Natural killer cell (primary cell): Measurements from ENCODE around the gene CNR2. TPM values are rescaled to one million over a fixed set of nuclear protein-coding genes. Genes with fewer than 3 reads are reported as not detected.

Experiments
- ATAC-seq, 3 donors: fragments of 150-1000 bp in 2 of 3; fragments of 200-7000 bp in 1 of 3; cut with Tn5 transposase; 1 replicate in 1 of 3; 2 replicates in 2 of 3; pipeline ENCODE4 v1.10.0; 2021; ENCODE audit warnings: mild to moderate bottlenecking in 2 of 3, moderate library complexity in 2 of 3
- DNase-seq, 2 donors: peaks; one replicate each; pipeline versions ENCODE4 v3.0.0 to v3.0.0-alpha.2; 2013 to 2021; ENCODE audit warnings: mixed read lengths in 1 of 2
- H3K27ac ChIP-seq: one replicate; pipeline ENCODE4 v1.5.1; 2013; ENCODE audit warnings: mild to moderate bottlenecking, low read length
- H3K27me3 ChIP-seq: one replicate; pipeline ENCODE4 v1.6.1; 2013; ENCODE audit warnings: low read length; ENCODE audit not compliant: control insufficient read depth, insufficient read depth
- H3K36me3 ChIP-seq: one replicate; pipeline ENCODE4 v1.6.1; 2013; ENCODE audit warnings: low read length; ENCODE audit not compliant: control insufficient read depth, insufficient read depth
- H3K4me1 ChIP-seq: one replicate; pipeline ENCODE4 v1.6.1; 2013; ENCODE audit warnings: low read length; ENCODE audit not compliant: control insufficient read depth, insufficient read depth
- H3K4me3 ChIP-seq: one replicate; pipeline ENCODE4 v1.5.1; 2013; ENCODE audit warnings: low read length
- H3K9me3 ChIP-seq: one replicate; pipeline ENCODE4 v1.6.1; 2013; ENCODE audit warnings: low read length; ENCODE audit not compliant: control insufficient read depth, insufficient read depth
- H3K27ac Mint-ChIP-seq, 2 donors: one replicate each; pipeline ENCODE4 v1.8.0; 2022; ENCODE audit warnings: mild to moderate bottlenecking in 2 of 2, mixed read lengths in 2 of 2, moderate library complexity in 1 of 2
- H3K27me3 Mint-ChIP-seq, 2 donors: one replicate each; pipeline ENCODE4 v1.8.0; 2022; ENCODE audit warnings: low read depth in 2 of 2, mixed read lengths in 2 of 2
- H3K36me3 Mint-ChIP-seq: one replicate; pipeline ENCODE4 v1.8.0; 2022; ENCODE audit warnings: mixed read lengths
- H3K4me1 Mint-ChIP-seq, 2 donors: one replicate each; pipeline ENCODE4 v1.8.0; 2022; ENCODE audit warnings: mixed read lengths in 2 of 2
- H3K4me3 Mint-ChIP-seq: one replicate; pipeline ENCODE4 v1.8.0; 2022; ENCODE audit warnings: mild to moderate bottlenecking, moderate library complexity, mixed read lengths
- H3K9me3 Mint-ChIP-seq, 2 donors: one replicate each; pipeline ENCODE4 v1.8.0; 2022; ENCODE audit warnings: mixed read lengths in 2 of 2
- WGBS: methylation state at CpG from one replicate; pipeline ENCODE4 v1.1.7; 2013; ENCODE audit warnings: missing lambda C conversion rate; ENCODE audit not compliant: insufficient coverage; 5-methylcytosine and 5-hydroxymethylcytosine counted together
- intact Hi-C: fragments of 100-400 bp; cut with micrococcal nuclease; formaldehyde crosslinking; loops from one replicate; pipeline ENCODE4 v1.14.2; 2022
- total RNA-seq, 4 donors: library from RNA; stranded (reverse); fragments of 120-200 nt in 1 of 4; gene quantifications; one replicate each; pipeline versions ENCODE4 v1.2.3 to v1.2.4, GENCODE V29; 2013 to 2022
- TF ChIP-seq, protein P1 (sequence below): fragments of 200-600 bp; IDR thresholded peaks from one replicate; pipeline ENCODE4 v1.8.0; 2022; ENCODE audit warnings: antibody characterized with exemption

CNR2 gene
- total RNA-seq, 3 donors from 2014 or later (not counting 1 experiment from before 2014, with no cell fraction given): 5.3 to 12.0 (median 6.1) TPM

DNA sequence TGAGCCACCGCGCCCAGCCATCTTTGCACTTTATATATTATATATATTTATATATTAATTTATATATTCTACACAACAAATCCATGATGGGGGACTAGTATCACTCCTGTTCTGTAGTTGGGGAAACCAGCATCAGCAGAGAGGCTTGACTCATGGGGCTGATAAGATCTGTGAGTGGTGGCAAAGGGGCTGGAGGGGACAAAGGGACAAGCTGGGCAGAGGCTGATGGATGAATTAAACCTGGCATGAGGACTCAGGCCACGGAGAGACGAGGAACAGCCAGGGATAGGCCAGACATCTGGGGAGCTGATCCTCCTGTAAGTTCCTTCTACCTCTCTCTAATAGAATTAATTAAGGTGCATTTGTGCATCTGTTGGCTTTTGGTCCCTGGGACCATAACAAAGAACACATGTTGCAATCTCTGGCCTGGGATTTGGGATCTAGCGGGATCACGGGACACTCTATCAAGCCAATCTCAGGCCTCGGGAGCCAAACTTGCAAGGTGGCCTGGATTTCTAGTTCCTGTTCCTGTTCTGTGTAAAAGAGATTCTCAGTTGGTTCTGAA is 7.6 kb downstream of the CNR2 start:
- Histone ChIP-seq H3K9me3 (no peaks in the 10 kb centered on the region), H3K27me3 (no peaks in the 10 kb centered on the region), H3K4me3 (no peak overlapping the region), H3K4me1 (peaks cover 87% of the 10 kb centered on the region), H3K36me3 (peaks cover 12% of the 10 kb centered on the region), H3K27ac (no peak overlapping the region)
- H3K27me3 Mint-ChIP-seq: peaks cover 19 to 22% of the 10 kb centered on the region in 2 donors
- ATAC-seq (no peak), DNase-seq (no peak)
- 99% methylated on average over 5 of the region's 7 CpGs for WGBS
- TF ChIP-seq, protein P1, sequence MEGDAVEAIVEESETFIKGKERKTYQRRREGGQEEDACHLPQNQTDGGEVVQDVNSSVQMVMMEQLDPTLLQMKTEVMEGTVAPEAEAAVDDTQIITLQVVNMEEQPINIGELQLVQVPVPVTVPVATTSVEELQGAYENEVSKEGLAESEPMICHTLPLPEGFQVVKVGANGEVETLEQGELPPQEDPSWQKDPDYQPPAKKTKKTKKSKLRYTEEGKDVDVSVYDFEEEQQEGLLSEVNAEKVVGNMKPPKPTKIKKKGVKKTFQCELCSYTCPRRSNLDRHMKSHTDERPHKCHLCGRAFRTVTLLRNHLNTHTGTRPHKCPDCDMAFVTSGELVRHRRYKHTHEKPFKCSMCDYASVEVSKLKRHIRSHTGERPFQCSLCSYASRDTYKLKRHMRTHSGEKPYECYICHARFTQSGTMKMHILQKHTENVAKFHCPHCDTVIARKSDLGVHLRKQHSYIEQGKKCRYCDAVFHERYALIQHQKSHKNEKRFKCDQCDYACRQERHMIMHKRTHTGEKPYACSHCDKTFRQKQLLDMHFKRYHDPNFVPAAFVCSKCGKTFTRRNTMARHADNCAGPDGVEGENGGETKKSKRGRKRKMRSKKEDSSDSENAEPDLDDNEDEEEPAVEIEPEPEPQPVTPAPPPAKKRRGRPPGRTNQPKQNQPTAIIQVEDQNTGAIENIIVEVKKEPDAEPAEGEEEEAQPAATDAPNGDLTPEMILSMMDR: no peak
- intact Hi-C loops: no loop called here
- H3K36me3 Mint-ChIP-seq: no peaks in the 10 kb centered on the region
- H3K4me1 Mint-ChIP-seq: peaks cover 22 to 42% of the 10 kb centered on the region in 2 donors
- H3K4me3 Mint-ChIP-seq: no peak overlapping the region
- no peaks in the 10 kb centered on the region for H3K9me3 Mint-ChIP-seq
- H3K27ac Mint-ChIP-seq: no peak overlapping the region

DNA sequence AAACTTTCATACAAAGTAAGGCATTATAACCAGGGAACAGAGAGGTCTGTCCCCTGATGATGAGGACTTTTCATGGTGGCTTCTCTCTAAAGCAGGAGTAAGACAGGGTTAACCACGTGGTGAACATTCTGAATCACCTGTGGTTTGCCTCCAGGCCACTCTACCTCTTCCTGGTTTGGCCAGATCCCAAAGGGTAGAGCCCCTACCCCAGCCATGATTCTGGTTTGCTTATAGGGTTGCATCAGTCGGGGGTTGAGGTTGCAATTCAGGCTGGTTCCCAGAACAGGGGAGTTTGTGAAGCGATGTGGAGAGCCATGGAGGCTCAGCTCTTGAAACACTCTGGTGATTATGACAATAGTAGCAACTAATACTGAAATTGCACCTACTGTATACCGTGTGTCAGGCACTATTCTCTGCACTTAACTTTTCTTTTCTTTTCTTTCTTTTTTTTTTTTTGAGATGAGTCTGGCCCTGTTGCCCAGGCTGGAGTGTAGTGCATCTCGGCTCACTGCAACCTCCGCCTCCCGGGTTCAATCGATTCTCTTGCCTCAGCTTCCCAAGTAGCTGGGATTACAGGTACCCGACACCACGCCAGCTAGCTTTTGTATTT is 8.3 kb downstream of the CNR2 start:
- TF ChIP-seq, protein P1: no peak
- intact Hi-C loops: no loop called here
- peaks cover 20 to 42% of the 10 kb centered on the region in 2 donors for H3K4me1 Mint-ChIP-seq
- ATAC-seq (no peak), DNase-seq (no peak)
- peaks cover 26 to 27% of the 10 kb centered on the region in 2 donors for H3K27me3 Mint-ChIP-seq
- H3K4me1 ChIP-seq: peaks cover 85% of the 10 kb centered on the region
- H3K4me3 ChIP-seq: no peak overlapping the region
- WGBS: 69% methylated on average over 10 of the region's 10 CpGs
- peak overlapping the region in 1 of 2 donors; percentile 16 for H3K27ac Mint-ChIP-seq
- H3K4me3 Mint-ChIP-seq: peak overlapping the region; percentile 19
- H3K36me3 Mint-ChIP-seq: no peaks in the 10 kb centered on the region
- no peak overlapping the region for H3K27ac ChIP-seq
- no peaks in the 10 kb centered on the region for H3K27me3 ChIP-seq
- H3K9me3 Mint-ChIP-seq: no peaks in the 10 kb centered on the region
- H3K9me3 ChIP-seq: no peaks in the 10 kb centered on the region
- peaks cover 12% of the 10 kb centered on the region for H3K36me3 ChIP-seq

DNA sequence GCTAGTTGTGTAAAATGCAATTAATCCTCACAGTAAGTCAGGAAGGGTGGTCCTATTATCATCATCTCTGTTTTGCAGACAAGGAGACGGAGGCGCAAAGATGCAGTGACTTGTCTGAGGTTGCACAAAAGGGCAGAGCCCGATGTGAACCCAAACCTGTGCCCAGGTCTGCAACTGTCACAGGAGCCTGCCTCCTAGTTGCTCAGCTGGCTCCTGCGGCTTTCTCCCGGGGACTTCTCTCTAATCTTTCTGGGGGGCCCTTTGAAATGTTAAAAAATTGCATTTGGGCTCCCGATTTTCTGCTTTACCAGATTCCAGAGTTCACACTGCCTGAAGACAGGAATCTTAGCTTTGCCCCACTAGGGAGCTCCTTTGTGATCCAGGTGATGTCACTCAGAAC is 9.4 kb downstream of the CNR2 start:
- DNase-seq (no peak), ATAC-seq (no peak)
- H3K27me3 Mint-ChIP-seq: peaks cover 26 to 33% of the 10 kb centered on the region in 2 donors
- H3K4me1 Mint-ChIP-seq: peaks cover 18 to 39% of the 10 kb centered on the region in 2 donors
- H3K9me3 Mint-ChIP-seq: no peaks in the 10 kb centered on the region
- H3K36me3 ChIP-seq: peaks cover 12% of the 10 kb centered on the region
- H3K4me3 Mint-ChIP-seq: no peak overlapping the region
- no peak overlapping the region for H3K27ac ChIP-seq
- H3K36me3 Mint-ChIP-seq: no peaks in the 10 kb centered on the region
- no peaks in the 10 kb centered on the region for H3K27me3 ChIP-seq
- TF ChIP-seq, protein P1: no peak
- no peak overlapping the region for H3K4me3 ChIP-seq
- 93% methylated on average over 6 of the region's 6 CpGs for WGBS
- intact Hi-C loops: no loop called here
- no peaks in the 10 kb centered on the region for H3K9me3 ChIP-seq
- peaks cover 84% of the 10 kb centered on the region for H3K4me1 ChIP-seq
- H3K27ac Mint-ChIP-seq: no peak overlapping the region
